Choroid plexus epithelial cell (primary cell): ENCODE results near the gene CTDSP2.

ENCODE experiments used
- DNase-seq: peaks from one replicate; pipeline ENCODE4 v3.0.0-alpha.2; 2010; ENCODE audit warnings: low read depth
- H3K4me3 ChIP-seq: 2 replicates; pipeline ENCODE4 v1.5.1; 2011; ENCODE audit warnings: low read depth, mild to moderate bottlenecking, control low read depth, low read length, moderate library complexity
- TF ChIP-seq, protein P1 (sequence below): conservative IDR thresholded peaks from 2 replicates; pipeline ENCODE4 v1.5.1; 2011; ENCODE audit warnings: low read depth, mild to moderate bottlenecking, control low read depth, inconsistent platforms, low read length, moderate library complexity

Gene CTDSP2

DNA sequence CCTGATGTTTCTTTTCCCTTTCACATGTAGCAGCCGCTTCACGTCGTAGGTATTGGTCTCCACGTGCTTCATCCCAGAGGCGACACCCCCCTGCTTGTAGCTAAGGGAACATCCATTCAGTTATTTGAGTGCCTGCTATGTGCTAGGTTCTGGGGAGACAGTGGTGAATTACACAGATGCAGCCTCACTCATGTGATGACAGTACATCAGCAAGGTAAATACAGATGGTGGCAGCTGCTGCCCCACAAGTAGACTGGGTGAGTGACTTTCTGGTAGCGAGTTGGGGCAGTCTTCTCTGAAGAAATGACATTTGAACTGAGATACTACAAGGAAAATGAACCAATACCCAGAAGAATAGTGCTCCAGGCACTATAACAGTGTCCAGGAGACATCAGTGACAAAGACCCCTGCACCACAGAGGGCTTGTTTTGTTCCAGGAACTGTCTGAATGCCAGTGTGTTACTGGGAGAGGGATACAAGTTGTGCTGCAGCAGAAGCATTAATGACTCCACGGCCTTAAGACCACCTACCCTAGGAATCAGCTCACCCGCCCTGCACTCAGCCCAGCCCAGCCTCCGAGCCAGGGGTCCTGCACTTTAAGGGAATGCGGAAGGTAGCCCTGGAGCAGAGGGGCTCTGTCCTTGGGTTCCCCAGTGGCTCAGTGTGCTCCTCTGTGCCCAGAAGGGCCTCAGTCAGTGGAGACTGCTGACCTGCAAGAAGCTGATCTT is 35.3 kb downstream of the CTDSP2 start:
- no peak overlapping the region for H3K4me3 ChIP-seq
- TF ChIP-seq, protein P1, sequence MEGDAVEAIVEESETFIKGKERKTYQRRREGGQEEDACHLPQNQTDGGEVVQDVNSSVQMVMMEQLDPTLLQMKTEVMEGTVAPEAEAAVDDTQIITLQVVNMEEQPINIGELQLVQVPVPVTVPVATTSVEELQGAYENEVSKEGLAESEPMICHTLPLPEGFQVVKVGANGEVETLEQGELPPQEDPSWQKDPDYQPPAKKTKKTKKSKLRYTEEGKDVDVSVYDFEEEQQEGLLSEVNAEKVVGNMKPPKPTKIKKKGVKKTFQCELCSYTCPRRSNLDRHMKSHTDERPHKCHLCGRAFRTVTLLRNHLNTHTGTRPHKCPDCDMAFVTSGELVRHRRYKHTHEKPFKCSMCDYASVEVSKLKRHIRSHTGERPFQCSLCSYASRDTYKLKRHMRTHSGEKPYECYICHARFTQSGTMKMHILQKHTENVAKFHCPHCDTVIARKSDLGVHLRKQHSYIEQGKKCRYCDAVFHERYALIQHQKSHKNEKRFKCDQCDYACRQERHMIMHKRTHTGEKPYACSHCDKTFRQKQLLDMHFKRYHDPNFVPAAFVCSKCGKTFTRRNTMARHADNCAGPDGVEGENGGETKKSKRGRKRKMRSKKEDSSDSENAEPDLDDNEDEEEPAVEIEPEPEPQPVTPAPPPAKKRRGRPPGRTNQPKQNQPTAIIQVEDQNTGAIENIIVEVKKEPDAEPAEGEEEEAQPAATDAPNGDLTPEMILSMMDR, result no peak
- DNase-seq, result no peak

DNA sequence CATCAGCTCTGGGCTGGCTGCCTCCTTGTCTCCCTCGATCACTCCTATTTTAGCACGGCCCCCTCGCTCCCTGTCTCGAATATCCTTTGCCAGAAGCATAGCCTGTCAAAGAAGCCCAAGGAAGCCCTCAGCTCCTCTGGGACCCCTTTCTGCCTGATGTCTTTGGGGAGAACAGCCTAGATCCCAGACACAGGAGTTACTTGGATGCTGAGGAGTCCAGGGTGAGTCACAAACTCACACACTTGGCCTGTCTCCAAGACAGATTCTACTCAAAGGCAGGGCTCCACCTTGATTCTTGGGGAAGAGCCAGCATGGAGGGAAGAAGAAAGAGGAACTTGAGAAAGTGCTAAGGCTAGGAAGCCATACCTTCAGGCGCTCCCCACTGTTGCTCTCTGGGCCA is 36.1 kb downstream of the CTDSP2 start:
- no peak overlapping the region for H3K4me3 ChIP-seq
- DNase-seq, result peak; percentile 73
- TF ChIP-seq, protein P1, result no peak

DNA sequence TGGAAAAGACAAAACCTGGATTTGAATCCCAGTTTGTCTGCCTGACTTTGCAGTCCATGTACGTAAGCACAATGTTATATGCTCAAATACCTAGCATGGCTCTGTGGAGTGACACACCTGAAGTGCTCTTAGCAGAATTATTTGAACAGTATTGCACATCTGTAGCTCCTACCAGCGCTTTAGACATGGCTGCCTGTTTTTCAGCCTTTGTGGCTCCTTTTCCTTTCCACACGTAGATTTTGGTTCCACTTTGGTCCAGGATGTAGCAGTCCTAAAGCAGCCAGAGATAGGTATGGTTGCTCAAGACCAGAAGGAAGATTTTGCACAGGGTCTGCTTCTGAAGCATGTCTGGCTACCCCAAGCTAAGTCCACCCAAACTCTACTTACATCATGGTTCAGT is 37.1 kb downstream of the CTDSP2 start:
- TF ChIP-seq, protein P1, result no peak
- DNase-seq, result no peak
- no peak overlapping the region for H3K4me3 ChIP-seq

DNA sequence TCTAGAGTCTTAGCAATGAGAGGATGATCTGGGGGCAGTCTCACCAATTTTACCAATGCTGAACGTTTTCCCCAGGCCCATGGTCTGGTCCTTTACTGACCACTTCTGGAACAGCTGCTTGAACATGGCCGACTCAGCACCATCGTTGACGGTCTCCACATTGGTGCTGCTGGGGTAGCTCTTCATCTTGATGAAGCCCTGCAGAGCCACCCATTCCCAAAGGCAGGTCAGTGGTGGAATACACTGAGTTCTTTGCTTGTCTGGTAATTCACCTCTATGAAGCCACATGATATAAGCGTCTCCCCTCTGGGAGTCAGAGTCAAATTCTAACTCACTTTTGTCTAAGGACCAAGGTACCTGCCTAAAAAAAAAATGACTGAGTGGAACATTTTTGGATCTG is 38.2 kb downstream of the CTDSP2 start:
- DNase-seq, result no peak
- TF ChIP-seq, protein P1, result no peak
- no peak overlapping the region for H3K4me3 ChIP-seq

DNA sequence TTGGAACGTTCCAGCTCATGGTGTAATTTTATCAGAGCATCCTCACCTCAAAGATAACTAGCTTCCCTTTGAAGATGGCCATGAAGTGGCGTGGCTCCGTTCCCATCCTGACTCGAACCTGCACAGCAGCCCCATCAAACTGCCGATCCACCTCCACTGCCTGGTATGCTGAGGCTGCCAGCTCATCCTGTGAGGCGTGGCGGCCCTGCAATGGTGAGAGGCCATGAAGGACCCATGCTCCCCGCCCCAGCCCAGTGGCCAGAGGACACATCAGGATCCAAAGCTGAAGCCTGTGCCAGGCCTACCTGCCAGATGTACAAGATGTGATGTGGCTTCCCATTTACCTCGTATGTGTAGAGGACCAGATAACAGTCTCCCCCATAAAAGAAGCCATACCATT is 39.2 kb downstream of the CTDSP2 start:
- H3K4me3 ChIP-seq, result no peak overlapping the region
- TF ChIP-seq, protein P1, result no peak
- DNase-seq, result no peak

DNA sequence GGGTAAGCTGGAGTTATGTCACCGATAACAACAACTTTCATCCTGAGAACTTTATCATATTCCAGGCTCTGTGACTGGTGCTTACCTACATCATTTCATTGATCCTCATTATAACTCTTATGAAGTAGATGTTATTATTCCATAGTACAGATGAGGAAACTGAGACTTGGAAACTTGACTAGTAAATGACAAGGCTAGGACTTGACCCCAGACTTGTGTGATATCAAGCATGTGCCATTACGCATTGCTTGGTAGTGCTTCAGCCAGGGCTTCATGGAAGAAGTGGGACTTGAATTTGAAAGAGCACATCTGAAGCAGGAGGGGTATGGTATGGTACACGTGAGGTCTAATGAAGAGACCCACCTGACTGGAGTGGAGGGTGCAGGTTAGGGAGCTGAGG is 39.9 kb downstream of the CTDSP2 start:
- TF ChIP-seq, protein P1, result no peak
- DNase-seq, result no peak
- no peak overlapping the region for H3K4me3 ChIP-seq

DNA sequence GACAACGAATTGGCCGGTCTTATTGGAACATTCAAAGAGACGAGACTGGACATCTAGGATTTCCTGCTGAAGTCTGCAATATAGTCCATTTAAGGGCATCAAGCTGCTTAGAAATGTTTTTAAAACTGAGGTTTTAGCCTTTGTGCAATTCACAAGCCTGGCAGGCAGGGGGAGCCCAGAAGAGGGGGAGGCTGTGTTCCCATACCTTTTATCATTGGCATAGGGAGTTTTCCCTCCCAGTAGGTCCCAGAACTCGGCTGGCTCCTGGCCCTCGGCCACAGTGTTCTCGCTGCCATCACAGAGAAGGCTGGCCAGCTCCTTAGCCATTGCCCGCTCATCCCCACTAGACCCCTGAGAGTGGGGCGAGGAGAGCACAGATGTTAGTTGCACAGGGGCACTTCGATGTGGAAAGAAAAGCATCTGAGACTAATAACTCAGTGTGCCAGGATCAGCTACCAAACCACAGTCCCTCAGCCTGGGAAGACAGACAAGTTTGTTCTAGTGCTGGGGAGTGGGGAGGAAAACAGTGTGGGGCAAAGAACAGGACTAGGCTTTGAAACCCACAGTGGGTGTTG is 43.1 kb downstream of the CTDSP2 start:
- TF ChIP-seq, protein P1, result peak; percentile 91
- H3K4me3 ChIP-seq, result no peak overlapping the region
- DNase-seq, result peak; percentile 63
